ENCODE data around the gene ADAMTS2.

Gene ADAMTS2

DNA sequence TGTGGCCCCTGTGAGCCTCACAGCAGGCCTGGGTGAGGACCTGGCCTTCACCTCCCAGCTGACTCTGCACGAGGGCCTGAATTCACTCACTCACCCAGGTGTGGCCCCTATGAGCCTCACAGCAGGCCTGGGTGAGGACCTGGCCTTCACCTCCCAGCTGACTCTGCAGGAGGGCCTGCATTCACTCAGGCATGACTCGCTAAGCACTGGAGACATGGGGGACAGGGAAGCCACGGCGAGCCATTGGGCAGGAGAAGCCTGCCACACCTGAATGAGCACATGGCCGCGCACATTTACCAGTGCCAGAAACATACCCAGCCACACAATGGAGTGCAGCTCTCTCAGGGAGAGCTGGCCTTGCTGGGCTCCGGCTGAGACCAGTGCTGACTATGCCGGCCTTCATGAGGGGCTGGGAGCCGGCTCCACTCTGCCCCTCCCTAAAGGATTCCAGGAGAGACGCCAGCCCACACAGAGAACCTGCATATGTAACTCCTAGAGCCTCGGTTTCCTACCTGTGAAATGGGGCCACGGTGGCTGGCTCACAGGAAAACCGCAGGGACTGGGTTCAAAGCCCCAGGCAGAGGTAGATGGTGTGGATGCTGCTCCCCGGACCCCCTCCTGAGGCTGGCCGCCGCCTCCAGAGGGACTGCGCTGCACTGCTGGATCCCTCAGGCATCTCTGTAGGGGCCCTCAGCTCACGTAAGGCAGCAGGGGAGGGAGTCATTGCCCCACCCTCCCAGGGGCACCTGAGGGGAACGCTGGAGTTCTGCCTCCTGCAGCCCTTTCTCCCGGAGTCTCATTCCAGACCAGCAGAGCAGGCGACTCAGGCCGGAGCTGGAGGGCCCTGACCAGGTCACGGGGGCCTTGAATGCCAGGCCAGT is 7.2 kb downstream of the ADAMTS2 start:
- TF ChIP-seq, protein P1, sequence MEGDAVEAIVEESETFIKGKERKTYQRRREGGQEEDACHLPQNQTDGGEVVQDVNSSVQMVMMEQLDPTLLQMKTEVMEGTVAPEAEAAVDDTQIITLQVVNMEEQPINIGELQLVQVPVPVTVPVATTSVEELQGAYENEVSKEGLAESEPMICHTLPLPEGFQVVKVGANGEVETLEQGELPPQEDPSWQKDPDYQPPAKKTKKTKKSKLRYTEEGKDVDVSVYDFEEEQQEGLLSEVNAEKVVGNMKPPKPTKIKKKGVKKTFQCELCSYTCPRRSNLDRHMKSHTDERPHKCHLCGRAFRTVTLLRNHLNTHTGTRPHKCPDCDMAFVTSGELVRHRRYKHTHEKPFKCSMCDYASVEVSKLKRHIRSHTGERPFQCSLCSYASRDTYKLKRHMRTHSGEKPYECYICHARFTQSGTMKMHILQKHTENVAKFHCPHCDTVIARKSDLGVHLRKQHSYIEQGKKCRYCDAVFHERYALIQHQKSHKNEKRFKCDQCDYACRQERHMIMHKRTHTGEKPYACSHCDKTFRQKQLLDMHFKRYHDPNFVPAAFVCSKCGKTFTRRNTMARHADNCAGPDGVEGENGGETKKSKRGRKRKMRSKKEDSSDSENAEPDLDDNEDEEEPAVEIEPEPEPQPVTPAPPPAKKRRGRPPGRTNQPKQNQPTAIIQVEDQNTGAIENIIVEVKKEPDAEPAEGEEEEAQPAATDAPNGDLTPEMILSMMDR (IDR thresholded peaks at IDR 0.05; ENCODE audit: low read depth, low read length, missing control alignments): no peak
- DNase-seq (ENCODE audit: extremely low read depth, low read depth): no peak
- no peak overlapping the region for H3K4me3 ChIP-seq (replicated peaks; ENCODE audit: low read depth, low read length)

DNA sequence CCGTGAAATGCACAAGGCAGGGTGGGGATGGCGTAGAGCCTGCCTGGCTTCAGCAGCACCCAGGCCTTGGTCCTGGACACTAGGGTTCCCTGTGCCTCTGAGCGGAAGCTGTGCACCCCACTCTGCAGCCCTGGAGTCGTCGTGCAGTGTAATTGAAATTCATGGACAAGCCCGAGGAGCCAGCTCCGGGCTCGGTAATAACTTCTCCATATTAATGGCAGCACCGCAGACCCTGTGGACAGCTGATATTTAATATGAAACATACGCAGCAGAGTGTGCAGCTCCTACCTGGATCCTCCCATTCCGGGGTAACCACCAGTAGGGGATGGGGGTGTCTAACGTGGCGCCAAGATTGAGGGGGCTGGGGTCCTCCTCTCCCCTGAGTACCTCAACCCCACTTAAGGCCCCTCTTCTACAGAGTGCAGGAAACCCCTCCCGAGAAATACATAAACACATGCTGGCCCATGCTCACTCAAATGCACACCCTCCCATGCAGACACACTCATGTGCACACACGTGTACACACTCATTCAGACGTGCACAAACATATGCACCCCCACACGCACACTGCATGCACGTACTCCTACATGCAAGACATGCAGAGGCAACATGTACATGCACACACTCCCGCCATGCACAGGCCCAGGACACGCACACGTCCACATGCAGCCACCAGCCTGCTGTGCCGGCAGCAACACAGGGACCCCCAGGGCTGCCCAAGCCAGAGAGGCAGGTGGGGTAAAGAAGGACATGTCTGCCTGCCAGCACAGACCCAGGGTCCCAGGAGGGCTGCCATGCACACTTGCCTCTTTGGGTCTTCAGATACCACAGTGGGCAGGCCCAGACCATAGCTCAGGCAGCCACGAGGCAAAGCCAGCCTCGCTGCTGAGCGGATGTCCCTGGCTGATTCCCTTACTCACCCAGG is 8.1 kb downstream of the ADAMTS2 start:
- H3K4me3 ChIP-seq (replicated peaks; ENCODE audit: low read depth, low read length): no peak overlapping the region
- TF ChIP-seq, protein P1 (IDR thresholded peaks at IDR 0.05; ENCODE audit: low read depth, low read length, missing control alignments): no peak
- DNase-seq (ENCODE audit: extremely low read depth, low read depth): no peak

DNA sequence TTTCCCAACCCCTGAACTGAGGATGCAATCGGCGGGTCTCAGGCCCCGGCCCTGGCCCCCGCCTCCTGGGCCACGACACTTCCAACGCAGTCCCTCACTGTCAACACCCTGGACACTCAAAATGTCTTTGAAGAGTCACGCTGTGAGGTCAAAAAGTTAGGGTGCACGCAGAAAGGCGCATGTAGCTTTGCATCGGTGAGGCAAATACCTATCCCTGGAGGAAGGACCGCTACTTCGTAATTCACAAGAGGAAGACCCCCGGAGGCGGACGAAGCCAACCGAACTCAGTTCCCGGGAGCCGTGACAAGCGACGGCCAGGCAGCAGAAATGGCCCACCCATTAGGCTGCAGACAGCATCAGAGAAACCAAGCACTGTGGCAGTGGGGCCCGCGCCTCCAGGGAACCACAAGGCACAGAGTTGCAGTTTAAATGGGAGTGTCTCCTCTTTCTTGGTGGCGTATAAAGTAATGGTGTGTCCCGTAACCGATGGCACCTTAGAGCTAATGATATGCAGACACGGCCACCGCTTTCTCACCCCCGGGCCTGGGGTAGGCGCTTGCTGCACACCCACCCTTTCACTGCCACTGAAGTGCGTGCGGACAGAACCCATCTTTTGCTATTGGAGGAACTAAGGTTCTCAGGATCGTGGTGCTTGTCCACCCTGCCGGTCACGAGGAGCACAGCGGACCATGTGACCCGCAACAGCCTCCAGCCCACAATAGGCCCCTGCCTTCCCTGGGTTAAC is 9.0 kb downstream of the ADAMTS2 start:
- no peak for DNase-seq (ENCODE audit: extremely low read depth, low read depth)
- TF ChIP-seq, protein P1 (IDR thresholded peaks at IDR 0.05; ENCODE audit: low read depth, low read length, missing control alignments): no peak
- no peak overlapping the region for H3K4me3 ChIP-seq (replicated peaks; ENCODE audit: low read depth, low read length)

DNA sequence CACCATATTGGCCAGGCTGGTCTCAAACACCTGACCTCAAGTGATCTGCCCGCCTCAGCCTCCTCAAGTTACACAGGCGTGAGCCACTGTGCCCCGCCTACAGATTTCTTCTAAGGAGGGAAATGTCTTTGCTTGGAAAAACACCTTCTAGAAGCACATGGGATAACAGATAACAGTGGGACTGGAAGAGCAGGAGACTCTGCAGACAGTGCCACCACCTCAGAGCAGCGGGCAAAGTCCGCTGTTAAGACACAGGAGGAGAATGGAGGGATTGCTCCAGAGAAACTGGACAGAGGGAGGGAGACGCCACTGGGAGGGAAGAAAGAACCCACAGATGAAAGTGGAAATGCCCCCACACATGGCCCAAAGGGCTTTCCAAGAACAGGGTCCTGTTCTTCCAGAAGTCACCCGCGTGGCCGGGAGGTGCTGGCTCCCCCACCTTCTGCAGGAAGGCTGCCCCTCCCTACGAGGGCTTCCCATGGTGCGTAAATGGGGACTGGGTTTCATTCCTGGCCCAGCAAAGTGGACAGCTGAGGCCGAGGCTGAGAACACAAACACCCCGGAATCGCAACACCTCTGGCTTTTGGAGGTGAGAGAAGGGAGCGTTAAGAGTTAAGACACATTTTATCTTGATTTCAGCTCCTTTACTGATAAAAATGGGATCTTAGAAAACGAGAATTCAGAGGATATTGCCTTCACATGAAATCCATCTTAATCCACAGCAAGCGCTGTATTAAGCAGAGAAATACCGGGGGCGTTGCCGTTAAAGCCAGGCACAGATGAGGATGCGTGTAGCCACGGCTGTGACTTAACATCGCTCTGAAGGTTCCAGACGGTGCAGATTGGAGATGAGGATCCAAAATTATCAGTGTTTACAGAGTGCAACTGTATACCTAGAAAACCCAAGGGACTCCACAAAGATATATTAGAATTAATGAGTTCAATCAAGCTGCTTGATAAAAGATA is 11.2 kb downstream of the ADAMTS2 start:
- no peak overlapping the region for H3K4me3 ChIP-seq (replicated peaks; ENCODE audit: low read depth, low read length)
- TF ChIP-seq, protein P1 (IDR thresholded peaks at IDR 0.05; ENCODE audit: low read depth, low read length, missing control alignments): no peak
- no peak for DNase-seq (ENCODE audit: extremely low read depth, low read depth)

DNA sequence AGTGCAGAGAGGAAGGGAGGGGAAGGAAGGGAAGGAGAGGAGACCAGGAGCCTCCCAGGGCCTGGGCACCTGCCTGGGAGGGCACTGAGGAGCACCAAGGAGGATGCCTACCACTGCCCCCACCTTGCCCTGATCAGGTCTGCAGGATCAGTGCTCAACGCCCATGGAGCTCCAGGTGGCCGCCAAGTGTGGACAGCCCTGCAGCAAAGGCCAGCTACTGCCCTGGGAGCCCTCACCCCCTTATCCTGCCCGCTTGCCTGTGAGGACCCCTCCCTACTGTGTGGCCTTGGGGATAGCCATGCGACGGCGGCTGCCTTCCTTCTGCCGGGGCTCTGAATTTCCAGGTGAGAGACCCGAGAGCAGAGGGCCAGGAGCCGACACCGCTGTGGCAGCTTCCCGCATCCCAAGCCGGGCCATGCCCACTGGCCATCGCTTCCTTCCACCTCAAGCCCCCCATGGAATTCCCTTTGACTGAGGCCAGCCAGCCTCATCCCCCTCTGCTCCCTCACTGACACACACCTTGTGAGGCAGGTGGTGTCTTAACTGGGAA is 12.4 kb downstream of the ADAMTS2 start:
- TF ChIP-seq, protein P1 (IDR thresholded peaks at IDR 0.05; ENCODE audit: low read depth, low read length, missing control alignments): no peak
- DNase-seq (ENCODE audit: extremely low read depth, low read depth): no peak
- no peak overlapping the region for H3K4me3 ChIP-seq (replicated peaks; ENCODE audit: low read depth, low read length)
